Measurements from ENCODE around the gene MFAP4. TPM values are rescaled to one million over a fixed set of nuclear protein-coding genes. Genes with fewer than 3 reads are reported as not detected.

Gene MFAP4
- total and polyA plus RNA-seq, 9 of the 15 experiments (the other 6 are each of a cell fraction or from before 2014, with no cell fraction given): 0.07 to 0.24 TPM; not detected in 7

- Histone ChIP-seq H4K20me1 (replicated peaks; ENCODE audit: control insufficient read depth, insufficient read depth, low read length) (no peaks in the 10 kb centered on the region), H3K79me2 (ENCODE audit: control insufficient read depth, insufficient read depth, low read length) (no peaks in the 10 kb centered on the region), H3K9me3 (replicated peaks; ENCODE audit: control insufficient read depth, insufficient read depth, low read depth, low read length) (no peaks in the 10 kb centered on the region), H3K27ac (ENCODE audit: extremely low read depth, low read depth, low read length) (no peak overlapping the region), H3K4me2 (ENCODE audit: insufficient read depth, low read length) (no peak overlapping the region), H3K4me1 (replicated peaks in 1 of 2; ENCODE audit: control insufficient read depth in 2 of 2, insufficient read depth in 2 of 2, low read length in 2 of 2) (peaks cover 0 to 12% of the 10 kb centered on the region in 2 experiments; a peak in 2 of 5 replicates), H3K4me3 (no peak overlapping the region), H2AFZ (ENCODE audit: low read depth, low read length) (no peak overlapping the region), H3K9ac (ENCODE audit: insufficient read depth in 1 of 2, low read depth in 2 of 2, low read length in 2 of 2) (peak overlapping the region in 1 of 2 experiments; percentile 31; a peak in 1 of 4 replicates), H3K9me1 (ENCODE audit: control insufficient read depth, insufficient read depth, low read length) (no peaks in the 10 kb centered on the region), H3K36me3 (ENCODE audit: control insufficient read depth, insufficient read depth, low read length) (no peaks in the 10 kb centered on the region; the same call in 2 of the 3 replicates), H3K27me3 (ENCODE audit: control insufficient read depth in 2 of 2, insufficient read depth in 2 of 2, low read length in 2 of 2) (no peaks in the 10 kb centered on the region)
- in situ Hi-C loops (cut with MboI) (no loop called here), intact Hi-C loops (cut with micrococcal nuclease) (no loop called here)
- TF ChIP-seq ZC3H4 (CRISPR knock-in tag; IDR thresholded peaks at IDR 0.05; ENCODE audit: borderline replicate concordance) (no peak), CREM (IDR thresholded peaks at IDR 0.05; ENCODE audit: low read depth) (no peak), GATA2 (CRISPR knock-in tag; IDR thresholded peaks at IDR 0.05) (no peak), ZNF77 (CRISPR knock-in tag; IDR thresholded peaks at IDR 0.05) (no peak), ZNF589 (CRISPR knock-in tag; IDR thresholded peaks at IDR 0.05; ENCODE audit: low read depth) (no peak), FOS (IDR thresholded peaks at IDR 0.05; ENCODE audit: extremely low read depth, insufficient read length) (no peak), BCOR (IDR thresholded peaks at IDR 0.05) (no peak), POLR2A (conservative IDR thresholded peaks at IDR 0.05) (no peak), PCBP2 (IDR thresholded peaks at IDR 0.05; ENCODE audit: low read depth, low read length, poor library complexity, severe bottlenecking) (no peak), ZNF431 (CRISPR knock-in tag; IDR thresholded peaks at IDR 0.05) (no peak), SNRNP70 (optimal IDR thresholded peaks at IDR 0.05; ENCODE audit: low read depth, low read length) (no peak), CEBPB (tag; IDR thresholded peaks at IDR 0.05) (no peak), THRB (CRISPR knock-in tag; conservative IDR thresholded peaks at IDR 0.05) (no peak), HEY1 (CRISPR knock-in tag; IDR thresholded peaks at IDR 0.05; ENCODE audit: borderline replicate concordance) (no peak), VEZF1 (CRISPR knock-in tag; IDR thresholded peaks at IDR 0.05) (no peak)
- BruUV-seq (replicated peaks): no TSS peak
- no peak for ATAC-seq
- FAIRE-seq: no peak
- no peak for DNase-seq (ENCODE audit: extremely low read depth in 1 of 4, low spot score in 3 of 4)
- CTCF ChIA-PET (ENCODE audit: low intra/inter-chr PET ratio): no interaction called here
- WGBS (ENCODE audit: insufficient coverage, low coverage, missing lambda C conversion rate): 85% methylated on average over 4 of the region's 6 CpGs
- POLR2A ChIA-PET: interaction anchor here (1.0 kb wide), 1 partner anchor 21 kb away, joined by 4 read pairs; no protein-coding TSS in a partner anchor
Measured at GRCh38 chr17:19334331-19334730, 52.7 kb downstream of the MFAP4 start.
